ENCODE results near the gene SPRY4.

DNA sequence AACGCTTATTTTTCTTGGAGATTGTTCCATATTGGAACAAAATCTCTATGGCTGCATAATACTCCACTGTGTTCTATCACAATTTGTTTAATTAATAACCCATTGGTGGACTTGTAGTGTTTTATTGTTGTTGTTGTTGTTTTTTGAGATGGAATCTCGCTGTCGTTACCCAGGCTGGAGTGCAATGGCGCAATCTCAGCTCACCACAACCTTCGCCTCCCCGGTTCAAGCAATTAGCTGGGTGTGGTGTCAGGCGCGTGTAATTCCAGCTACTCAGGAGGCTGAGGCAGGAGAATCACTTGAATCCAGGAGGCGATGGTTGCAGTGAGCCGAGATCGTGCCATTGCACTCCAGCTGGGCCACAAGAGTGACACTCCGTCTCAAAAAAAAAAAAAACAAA is 38.7 kb downstream of the SPRY4 start:
- TF ChIP-seq, protein P1, sequence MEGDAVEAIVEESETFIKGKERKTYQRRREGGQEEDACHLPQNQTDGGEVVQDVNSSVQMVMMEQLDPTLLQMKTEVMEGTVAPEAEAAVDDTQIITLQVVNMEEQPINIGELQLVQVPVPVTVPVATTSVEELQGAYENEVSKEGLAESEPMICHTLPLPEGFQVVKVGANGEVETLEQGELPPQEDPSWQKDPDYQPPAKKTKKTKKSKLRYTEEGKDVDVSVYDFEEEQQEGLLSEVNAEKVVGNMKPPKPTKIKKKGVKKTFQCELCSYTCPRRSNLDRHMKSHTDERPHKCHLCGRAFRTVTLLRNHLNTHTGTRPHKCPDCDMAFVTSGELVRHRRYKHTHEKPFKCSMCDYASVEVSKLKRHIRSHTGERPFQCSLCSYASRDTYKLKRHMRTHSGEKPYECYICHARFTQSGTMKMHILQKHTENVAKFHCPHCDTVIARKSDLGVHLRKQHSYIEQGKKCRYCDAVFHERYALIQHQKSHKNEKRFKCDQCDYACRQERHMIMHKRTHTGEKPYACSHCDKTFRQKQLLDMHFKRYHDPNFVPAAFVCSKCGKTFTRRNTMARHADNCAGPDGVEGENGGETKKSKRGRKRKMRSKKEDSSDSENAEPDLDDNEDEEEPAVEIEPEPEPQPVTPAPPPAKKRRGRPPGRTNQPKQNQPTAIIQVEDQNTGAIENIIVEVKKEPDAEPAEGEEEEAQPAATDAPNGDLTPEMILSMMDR (IDR thresholded peaks at IDR 0.05), result no peak
- TF ChIP-seq POLR2A (IDR thresholded peaks at IDR 0.05), result no peak
